Transverse colon (tissue), 4 donors: ENCODE results near the gene AIG1.

Experiments
- EP300 ChIP-seq: sonication (generic); formaldehyde crosslinking; IDR thresholded peaks from one replicate; pipeline ENCODE4 v1.6.1; 2017; ENCODE audit warnings: antibody characterized with exemption, low read depth
- POLR2A ChIP-seq: fragments of 450-650 bp; IDR thresholded peaks from one replicate; pipeline ENCODE4 v1.6.1; 2016; ENCODE audit warnings: antibody characterized with exemption, mild to moderate bottlenecking, moderate library complexity
- POLR2AphosphoS5 ChIP-seq, 3 donors: sonication (generic); formaldehyde crosslinking; IDR thresholded peaks; one replicate each; pipeline ENCODE4 v1.6.1; 2016; ENCODE audit warnings: antibody characterized with exemption in 3 of 3
- TF ChIP-seq, protein P1 (sequence below), 5 experiments: fragments of 200-600 bp in 3 of 5; fragments of 450-650 bp in 2 of 5; sonication (generic) in 3 of 5; IDR thresholded peaks; 1 replicate in 2 of 5; 2 replicates in 3 of 5; pipeline ENCODE4 v1.5.1; 2016 to 2017; ENCODE audit warnings: antibody characterized with exemption in 5 of 5, inconsistent platforms in 3 of 5, mild to moderate bottlenecking in 2 of 5, moderate library complexity in 1 of 5

DNA sequence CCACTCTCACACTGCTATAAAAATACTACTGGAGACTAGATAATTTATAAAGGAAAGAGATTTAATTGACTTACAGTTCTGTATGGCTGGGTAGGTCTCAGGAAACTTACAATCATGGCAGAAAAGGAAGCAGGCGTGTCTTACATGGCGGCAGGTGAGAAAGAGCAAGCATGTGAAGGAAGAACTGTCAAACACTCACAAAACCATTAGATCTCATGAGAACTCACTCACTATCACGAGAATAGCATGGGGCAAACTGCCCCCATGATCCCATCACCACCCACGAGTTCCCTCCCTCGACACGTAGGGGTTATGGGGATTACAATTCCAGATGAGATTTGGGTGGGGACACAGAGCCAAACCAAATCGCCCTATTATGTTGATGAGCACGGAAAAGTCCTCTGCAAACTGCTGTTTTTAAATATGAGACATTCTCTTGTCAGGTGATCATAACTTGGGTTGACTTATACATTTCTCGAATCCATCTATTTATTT lies 133.5 kb downstream of the AIG1 start:
- TF ChIP-seq, protein P1, sequence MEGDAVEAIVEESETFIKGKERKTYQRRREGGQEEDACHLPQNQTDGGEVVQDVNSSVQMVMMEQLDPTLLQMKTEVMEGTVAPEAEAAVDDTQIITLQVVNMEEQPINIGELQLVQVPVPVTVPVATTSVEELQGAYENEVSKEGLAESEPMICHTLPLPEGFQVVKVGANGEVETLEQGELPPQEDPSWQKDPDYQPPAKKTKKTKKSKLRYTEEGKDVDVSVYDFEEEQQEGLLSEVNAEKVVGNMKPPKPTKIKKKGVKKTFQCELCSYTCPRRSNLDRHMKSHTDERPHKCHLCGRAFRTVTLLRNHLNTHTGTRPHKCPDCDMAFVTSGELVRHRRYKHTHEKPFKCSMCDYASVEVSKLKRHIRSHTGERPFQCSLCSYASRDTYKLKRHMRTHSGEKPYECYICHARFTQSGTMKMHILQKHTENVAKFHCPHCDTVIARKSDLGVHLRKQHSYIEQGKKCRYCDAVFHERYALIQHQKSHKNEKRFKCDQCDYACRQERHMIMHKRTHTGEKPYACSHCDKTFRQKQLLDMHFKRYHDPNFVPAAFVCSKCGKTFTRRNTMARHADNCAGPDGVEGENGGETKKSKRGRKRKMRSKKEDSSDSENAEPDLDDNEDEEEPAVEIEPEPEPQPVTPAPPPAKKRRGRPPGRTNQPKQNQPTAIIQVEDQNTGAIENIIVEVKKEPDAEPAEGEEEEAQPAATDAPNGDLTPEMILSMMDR (IDR thresholded peaks at IDR 0.05), result no peak
- TF ChIP-seq POLR2A, result no peak
- no peak for TF ChIP-seq POLR2AphosphoS5 (IDR thresholded peaks at IDR 0.05)
- no peak for TF ChIP-seq EP300
